ENCODE results near the gene TECR. TPM values are rescaled to one million over a fixed set of nuclear protein-coding genes. Genes with fewer than 3 reads are reported as not detected.
"Not testable (repeated sequence)": the region's sequence is repeated elsewhere in the genome, so short reads cannot be mapped to it uniquely, and the experiment has no call there.

Gene TECR
- total and polyA plus RNA-seq, 2 donors: 51.3 to 143 TPM

DNA sequence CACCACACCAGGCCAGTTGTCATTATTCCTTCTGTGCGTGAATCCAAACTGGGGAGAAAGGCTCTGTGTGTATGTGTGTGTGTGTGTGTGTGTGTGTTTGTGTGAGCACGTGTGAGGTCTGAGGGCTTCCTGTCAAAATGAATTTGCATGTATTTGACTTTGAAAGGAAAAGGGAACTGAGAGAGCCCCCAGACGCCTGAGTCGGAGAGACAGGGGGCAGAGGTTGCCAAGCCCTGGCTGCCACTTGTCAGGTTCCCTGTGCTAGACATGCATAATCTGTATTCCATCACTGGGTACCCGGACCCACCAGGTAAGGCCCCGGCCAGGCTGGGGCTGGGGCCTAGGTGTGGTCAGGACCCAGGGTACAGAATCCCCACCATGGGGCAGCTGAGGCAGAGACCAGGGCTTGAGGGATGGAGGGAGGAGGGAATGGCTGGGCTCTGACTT is 53.5 kb downstream of the TECR start, which contains the start of gene CLEC17A:
Gene CLEC17A (plus strand): TSS at position 191 of the 447 bp plus-strand sequence. CDS start 77 bp downstream, at position 268.
- Histone ChIP-seq H3K4me1 (ENCODE audit: control insufficient read depth in 2 of 2, insufficient read depth in 2 of 2, low read length in 2 of 2) (no peaks in the 10 kb centered on the region), H3K27me3 (ENCODE audit: control insufficient read depth in 2 of 2, insufficient read depth in 1 of 2, low read length in 1 of 2) (no peaks in the 10 kb centered on the region), H3K36me3 (ENCODE audit: control insufficient read depth in 2 of 2, insufficient read depth in 2 of 2, low read length in 1 of 2) (no peaks in the 10 kb centered on the region), H3K9me3 (ENCODE audit: control insufficient read depth in 2 of 2, insufficient read depth in 1 of 2, low read length in 1 of 2) (no peaks in the 10 kb centered on the region), H3K4me3 (ENCODE audit: low read length in 2 of 2) (no peak within 1 kb of the TSS), H3K27ac (ENCODE audit: low read depth in 1 of 2, low read length in 1 of 2) (no peak within 1 kb of the TSS)
- no peak for DNase-seq (ENCODE audit: low read depth in 6 of 9, low spot score in 9 of 9)
- 34% methylated on average over 6 of the region's 6 CpGs for WGBS

DNA sequence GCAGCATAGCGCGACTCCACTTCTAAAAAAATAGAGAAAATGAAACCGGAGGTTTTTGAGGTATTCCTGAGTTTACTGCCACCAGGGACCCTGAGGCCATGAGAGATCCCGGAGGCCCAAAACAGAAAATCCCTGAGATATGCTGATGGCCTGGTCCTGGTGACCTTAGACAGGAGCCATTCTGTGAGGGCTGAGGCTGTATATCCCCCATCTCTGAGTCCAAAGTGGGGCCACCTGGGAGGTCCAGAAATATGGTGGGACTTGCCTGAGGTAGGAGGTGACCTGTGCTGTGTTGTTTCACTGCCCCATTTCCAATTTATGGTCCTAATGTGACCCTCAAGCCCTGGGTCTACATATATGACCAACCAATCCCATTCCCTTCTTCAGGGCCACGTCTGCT is 55.0 kb downstream of the TECR start:
- not testable (repeated sequence) for H3K27me3 ChIP-seq (ENCODE audit: control insufficient read depth in 2 of 2, insufficient read depth in 1 of 2, low read length in 1 of 2); H3K4me3 ChIP-seq (ENCODE audit: low read length in 2 of 2); H3K36me3 ChIP-seq (ENCODE audit: control insufficient read depth in 2 of 2, insufficient read depth in 2 of 2, low read length in 1 of 2); DNase-seq (ENCODE audit: low read depth in 6 of 9, low spot score in 9 of 9); H3K27ac ChIP-seq (ENCODE audit: low read depth in 1 of 2, low read length in 1 of 2); H3K9me3 ChIP-seq (ENCODE audit: control insufficient read depth in 2 of 2, insufficient read depth in 1 of 2, low read length in 1 of 2); H3K4me1 ChIP-seq (ENCODE audit: control insufficient read depth in 2 of 2, insufficient read depth in 2 of 2, low read length in 2 of 2)
- 93% methylated on average over 4 of the region's 5 CpGs for WGBS

DNA sequence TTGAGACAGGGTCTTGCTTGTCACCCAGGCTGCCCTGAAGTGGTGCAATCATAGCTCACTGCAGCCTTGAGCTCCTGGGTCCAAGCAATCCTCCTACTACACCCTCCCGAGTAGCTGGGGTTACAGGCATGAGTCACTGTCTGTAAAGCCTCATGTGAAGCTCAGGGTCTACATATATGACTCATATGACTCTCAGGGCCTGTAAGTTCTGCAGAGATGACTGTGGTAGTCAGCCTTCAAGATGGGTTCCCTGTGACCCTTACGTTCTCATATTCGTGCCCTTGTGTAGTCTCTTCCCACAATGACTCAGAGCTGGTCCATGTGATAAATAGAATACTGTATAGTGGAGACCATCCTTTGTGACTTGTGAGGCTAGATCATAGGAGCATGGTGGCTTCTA is 55.8 kb downstream of the TECR start:
- not testable (repeated sequence) for H3K27ac ChIP-seq (ENCODE audit: low read depth in 1 of 2, low read length in 1 of 2); H3K4me3 ChIP-seq (ENCODE audit: low read length in 2 of 2)

DNA sequence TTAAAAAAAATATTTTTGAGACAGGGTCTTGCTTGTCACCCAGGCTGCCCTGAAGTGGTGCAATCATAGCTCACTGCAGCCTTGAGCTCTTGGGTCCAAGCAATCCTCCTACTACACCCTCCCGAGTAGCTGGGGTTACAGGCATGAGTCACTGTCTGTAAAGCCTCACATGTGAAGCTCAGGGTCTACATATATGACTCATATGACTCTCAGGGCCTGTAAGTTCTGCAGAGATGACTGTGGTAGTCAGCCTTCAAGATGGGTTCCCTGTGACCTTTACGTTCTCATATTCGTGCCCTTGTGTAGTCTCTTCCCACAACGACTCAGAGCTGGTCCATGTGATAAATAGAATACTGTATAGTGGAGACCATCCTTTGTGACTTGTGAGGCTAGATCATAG is 60.0 kb downstream of the TECR start:
- H3K27me3 ChIP-seq (ENCODE audit: control insufficient read depth in 2 of 2, insufficient read depth in 1 of 2, low read length in 1 of 2); H3K36me3 ChIP-seq (ENCODE audit: control insufficient read depth in 2 of 2, insufficient read depth in 2 of 2, low read length in 1 of 2); DNase-seq (ENCODE audit: low read depth in 6 of 9, low spot score in 9 of 9); H3K4me1 ChIP-seq (ENCODE audit: control insufficient read depth in 2 of 2, insufficient read depth in 2 of 2, low read length in 2 of 2); H3K9me3 ChIP-seq (ENCODE audit: control insufficient read depth in 2 of 2, insufficient read depth in 1 of 2, low read length in 1 of 2); H3K27ac ChIP-seq (ENCODE audit: low read depth in 1 of 2, low read length in 1 of 2); H3K4me3 ChIP-seq (ENCODE audit: low read length in 2 of 2): not testable (repeated sequence)
- WGBS: 88% methylated on average over 4 of the region's 4 CpGs

More for the DNA sequence above, 55.8 kb downstream of the TECR start:
- 94% methylated on average over 3 of the region's 3 CpGs for WGBS
- H3K27me3 ChIP-seq (ENCODE audit: control insufficient read depth in 2 of 2, insufficient read depth in 1 of 2, low read length in 1 of 2); DNase-seq (ENCODE audit: low read depth in 6 of 9, low spot score in 9 of 9); H3K4me1 ChIP-seq (ENCODE audit: control insufficient read depth in 2 of 2, insufficient read depth in 2 of 2, low read length in 2 of 2); H3K36me3 ChIP-seq (ENCODE audit: control insufficient read depth in 2 of 2, insufficient read depth in 2 of 2, low read length in 1 of 2); H3K9me3 ChIP-seq (ENCODE audit: control insufficient read depth in 2 of 2, insufficient read depth in 1 of 2, low read length in 1 of 2): not testable (repeated sequence)

DNA sequence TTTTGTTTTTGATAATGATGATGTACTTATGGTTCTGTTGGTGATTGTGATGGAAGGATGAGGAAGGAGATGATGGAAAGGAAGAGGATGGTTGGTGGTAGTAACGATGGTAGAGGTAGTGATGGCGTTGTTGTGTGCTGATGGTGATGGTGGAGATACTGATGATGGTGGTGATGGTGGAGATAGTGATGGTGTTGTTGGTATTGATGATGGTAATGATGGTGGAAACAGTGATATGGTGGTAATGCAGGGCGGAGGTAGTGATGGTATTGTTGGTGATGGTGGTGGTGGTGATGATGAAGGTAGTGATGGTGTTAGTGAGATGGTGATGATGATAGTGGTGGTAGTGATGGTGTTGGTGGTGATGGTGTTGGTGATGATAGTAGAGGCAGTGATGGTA is 66.2 kb downstream of the TECR start:
- Histone ChIP-seq H3K27ac (ENCODE audit: low read depth in 1 of 2, low read length in 1 of 2) (no peak overlapping the region), H3K4me1 (ENCODE audit: control insufficient read depth in 2 of 2, insufficient read depth in 2 of 2, low read length in 2 of 2) (no peaks in the 10 kb centered on the region), H3K9me3 (ENCODE audit: control insufficient read depth in 2 of 2, insufficient read depth in 1 of 2, low read length in 1 of 2) (no peaks in the 10 kb centered on the region), H3K4me3 (ENCODE audit: low read length in 2 of 2) (no peak overlapping the region), H3K27me3 (ENCODE audit: control insufficient read depth in 2 of 2, insufficient read depth in 1 of 2, low read length in 1 of 2) (no peaks in the 10 kb centered on the region), H3K36me3 (ENCODE audit: control insufficient read depth in 2 of 2, insufficient read depth in 2 of 2, low read length in 1 of 2) (no peaks in the 10 kb centered on the region)
- 93% methylated on average over 3 of the region's 3 CpGs for WGBS
- no peak for DNase-seq (ENCODE audit: low read depth in 6 of 9, low spot score in 9 of 9)

DNA sequence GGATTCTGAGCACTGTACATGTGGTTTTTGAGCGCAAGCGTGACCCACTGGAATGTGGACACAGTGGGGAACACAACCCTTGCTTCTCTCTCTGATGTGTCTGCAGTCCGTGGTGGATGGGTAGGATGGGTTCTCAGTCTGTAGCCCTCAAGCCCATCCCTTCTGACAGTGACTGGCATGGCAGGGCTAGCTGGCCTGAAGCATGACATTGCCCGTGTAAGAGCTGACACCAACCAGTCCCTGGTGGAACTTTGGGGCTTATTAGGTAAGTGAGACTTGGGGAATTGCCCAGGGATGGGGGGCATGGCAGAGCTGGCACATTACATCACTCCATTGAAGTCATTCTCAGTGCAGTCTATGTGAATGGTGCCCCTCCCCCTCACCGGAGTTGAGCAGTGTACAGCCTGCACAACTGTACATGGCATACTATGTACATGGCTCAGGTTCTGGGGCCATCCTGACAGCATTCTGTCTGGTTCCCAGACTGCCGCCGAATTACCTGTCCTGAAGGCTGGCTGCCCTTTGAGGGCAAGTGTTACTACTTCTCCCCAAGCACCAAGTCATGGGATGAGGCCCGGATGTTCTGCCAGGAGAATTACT is 70.3 kb downstream of the TECR start:
- no peak overlapping the region for H3K4me3 ChIP-seq (ENCODE audit: low read length in 2 of 2)
- H3K4me1 ChIP-seq (ENCODE audit: control insufficient read depth in 2 of 2, insufficient read depth in 2 of 2, low read length in 2 of 2): no peaks in the 10 kb centered on the region
- H3K27me3 ChIP-seq (ENCODE audit: control insufficient read depth in 2 of 2, insufficient read depth in 1 of 2, low read length in 1 of 2): no peaks in the 10 kb centered on the region
- H3K36me3 ChIP-seq (ENCODE audit: control insufficient read depth in 2 of 2, insufficient read depth in 2 of 2, low read length in 1 of 2): no peaks in the 10 kb centered on the region
- H3K9me3 ChIP-seq (ENCODE audit: control insufficient read depth in 2 of 2, insufficient read depth in 1 of 2, low read length in 1 of 2): no peaks in the 10 kb centered on the region
- DNase-seq (ENCODE audit: low read depth in 6 of 9, low spot score in 9 of 9): no peak
- WGBS: 97% methylated on average over 8 of the region's 8 CpGs
- no peak overlapping the region for H3K27ac ChIP-seq (ENCODE audit: low read depth in 1 of 2, low read length in 1 of 2)

DNA sequence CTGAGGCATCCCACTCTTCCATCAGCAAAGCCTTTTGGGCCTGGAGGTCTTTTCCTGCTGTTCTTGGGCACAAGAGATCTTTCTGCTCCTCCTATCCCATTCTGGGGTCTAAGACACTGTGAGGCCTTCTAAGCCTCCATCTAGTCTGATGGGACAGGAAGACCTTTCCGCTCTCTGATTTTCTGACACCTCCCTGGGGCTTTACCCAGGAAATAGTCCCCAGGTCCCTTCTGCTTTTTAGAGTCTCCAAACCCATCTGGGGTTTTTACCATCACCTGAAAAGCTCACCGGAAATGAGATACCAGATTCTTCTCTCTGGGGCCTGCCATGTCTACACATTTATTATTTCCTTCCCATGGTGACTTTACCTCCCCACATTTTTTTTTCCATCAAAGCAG is 74.6 kb downstream of the TECR start:
- H3K27ac ChIP-seq (ENCODE audit: low read depth in 1 of 2, low read length in 1 of 2): no peak overlapping the region
- WGBS: 43% methylated on average over 2 of the region's 2 CpGs
- no peaks in the 10 kb centered on the region for H3K9me3 ChIP-seq (ENCODE audit: control insufficient read depth in 2 of 2, insufficient read depth in 1 of 2, low read length in 1 of 2)
- no peak for DNase-seq (ENCODE audit: low read depth in 6 of 9, low spot score in 9 of 9)
- H3K4me1 ChIP-seq (ENCODE audit: control insufficient read depth in 2 of 2, insufficient read depth in 2 of 2, low read length in 2 of 2): no peaks in the 10 kb centered on the region
- no peaks in the 10 kb centered on the region for H3K36me3 ChIP-seq (ENCODE audit: control insufficient read depth in 2 of 2, insufficient read depth in 2 of 2, low read length in 1 of 2)
- H3K4me3 ChIP-seq (ENCODE audit: low read length in 2 of 2): no peak overlapping the region
- H3K27me3 ChIP-seq (ENCODE audit: control insufficient read depth in 2 of 2, insufficient read depth in 1 of 2, low read length in 1 of 2): no peaks in the 10 kb centered on the region

DNA sequence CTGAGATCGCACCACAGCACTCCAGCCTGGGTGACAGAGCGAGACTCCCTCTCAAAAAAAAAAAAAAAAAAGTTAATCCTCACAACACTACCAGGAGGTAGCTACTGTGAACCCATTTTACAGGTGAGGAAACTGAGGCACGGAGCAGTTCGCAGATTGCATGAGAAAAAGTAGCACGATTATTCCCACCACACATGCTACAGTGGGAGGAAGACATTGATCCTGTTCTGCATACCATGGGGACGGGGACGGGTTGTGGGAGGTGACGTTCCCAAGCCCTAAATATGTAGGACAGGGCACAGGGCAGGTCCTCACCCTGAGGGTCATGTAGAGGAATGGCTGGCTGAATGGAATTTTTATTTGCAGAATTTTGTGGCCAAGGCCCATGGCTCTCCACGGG is 77.2 kb downstream of the TECR start:
- Histone ChIP-seq H3K4me3 (ENCODE audit: low read length in 2 of 2) (no peak overlapping the region), H3K36me3 (ENCODE audit: control insufficient read depth in 2 of 2, insufficient read depth in 2 of 2, low read length in 1 of 2) (no peaks in the 10 kb centered on the region), H3K9me3 (ENCODE audit: control insufficient read depth in 2 of 2, insufficient read depth in 1 of 2, low read length in 1 of 2) (no peaks in the 10 kb centered on the region), H3K27me3 (ENCODE audit: control insufficient read depth in 2 of 2, insufficient read depth in 1 of 2, low read length in 1 of 2) (no peaks in the 10 kb centered on the region), H3K27ac (ENCODE audit: low read depth in 1 of 2, low read length in 1 of 2) (no peak overlapping the region), H3K4me1 (ENCODE audit: control insufficient read depth in 2 of 2, insufficient read depth in 2 of 2, low read length in 2 of 2) (no peaks in the 10 kb centered on the region)
- 87% methylated on average over 9 of the region's 9 CpGs for WGBS
- DNase-seq (ENCODE audit: low read depth in 6 of 9, low spot score in 9 of 9): no peak

DNA sequence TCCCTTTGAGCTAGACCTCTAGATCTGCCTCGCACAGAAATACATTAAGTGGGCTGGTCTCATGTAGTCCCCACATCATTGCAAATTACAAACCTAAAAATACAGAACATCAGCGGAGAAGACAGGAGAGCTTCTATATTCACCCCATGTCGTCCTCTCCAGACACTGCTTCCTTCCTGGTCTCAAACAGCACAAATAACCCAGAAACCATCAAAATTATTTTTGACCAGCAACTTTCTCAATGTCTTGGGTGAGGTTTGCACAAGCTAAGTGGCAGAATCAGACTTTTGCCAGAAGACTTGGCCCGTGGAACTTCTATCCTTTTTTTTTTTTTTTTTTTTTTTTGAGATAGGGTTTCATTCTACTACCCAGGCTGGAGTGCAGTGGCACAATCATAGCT is 81.7 kb downstream of the TECR start:
- H3K36me3 ChIP-seq (ENCODE audit: control insufficient read depth in 2 of 2, insufficient read depth in 2 of 2, low read length in 1 of 2): no peaks in the 10 kb centered on the region
- no peaks in the 10 kb centered on the region for H3K9me3 ChIP-seq (ENCODE audit: control insufficient read depth in 2 of 2, insufficient read depth in 1 of 2, low read length in 1 of 2)
- H3K27ac ChIP-seq (ENCODE audit: low read depth in 1 of 2, low read length in 1 of 2): no peak overlapping the region
- 66% methylated on average over 4 of the region's 4 CpGs for WGBS
- no peaks in the 10 kb centered on the region for H3K27me3 ChIP-seq (ENCODE audit: control insufficient read depth in 2 of 2, insufficient read depth in 1 of 2, low read length in 1 of 2)
- H3K4me3 ChIP-seq (ENCODE audit: low read length in 2 of 2): no peak overlapping the region
- H3K4me1 ChIP-seq (ENCODE audit: control insufficient read depth in 2 of 2, insufficient read depth in 2 of 2, low read length in 2 of 2): no peaks in the 10 kb centered on the region
- DNase-seq (ENCODE audit: low read depth in 6 of 9, low spot score in 9 of 9): no peak

DNA sequence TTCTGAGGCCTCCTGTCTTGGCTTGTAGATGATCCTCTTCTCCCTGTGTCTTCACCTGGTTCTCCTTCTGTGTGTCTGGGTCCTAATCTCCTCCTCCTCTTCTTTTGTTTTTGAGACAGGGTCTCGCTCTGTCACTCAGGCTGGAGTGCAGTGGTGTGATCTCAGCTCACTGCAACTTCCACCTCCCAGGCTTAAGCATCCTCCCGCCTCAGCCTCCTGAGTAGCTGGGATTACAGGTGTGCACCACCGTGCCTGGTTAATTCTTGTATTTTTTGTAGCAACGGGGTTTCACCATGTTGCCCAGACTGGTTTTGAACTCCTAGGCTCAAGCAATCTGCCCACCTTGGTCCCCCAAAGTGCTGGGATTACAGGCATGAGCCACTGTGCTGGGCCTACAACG is 82.8 kb downstream of the TECR start:
- 97% methylated on average over 5 of the region's 5 CpGs for WGBS
- not testable (repeated sequence) for H3K4me1 ChIP-seq (ENCODE audit: control insufficient read depth in 2 of 2, insufficient read depth in 2 of 2, low read length in 2 of 2); H3K27ac ChIP-seq (ENCODE audit: low read depth in 1 of 2, low read length in 1 of 2); H3K27me3 ChIP-seq (ENCODE audit: control insufficient read depth in 2 of 2, insufficient read depth in 1 of 2, low read length in 1 of 2); H3K9me3 ChIP-seq (ENCODE audit: control insufficient read depth in 2 of 2, insufficient read depth in 1 of 2, low read length in 1 of 2); DNase-seq (ENCODE audit: low read depth in 6 of 9, low spot score in 9 of 9); H3K4me3 ChIP-seq (ENCODE audit: low read length in 2 of 2); H3K36me3 ChIP-seq (ENCODE audit: control insufficient read depth in 2 of 2, insufficient read depth in 2 of 2, low read length in 1 of 2)
